Brain pericyte (primary cell): ENCODE results near the gene NAALADL2.
A peak's percentile ranks its signal among the peaks of the same experiment; 100 is the strongest.

ENCODE experiments used
- DNase-seq: peaks from one replicate; pipeline ENCODE4 v3.0.0-alpha.2; 2012; ENCODE audit warnings: low read depth, low spot score

Gene NAALADL2

DNA sequence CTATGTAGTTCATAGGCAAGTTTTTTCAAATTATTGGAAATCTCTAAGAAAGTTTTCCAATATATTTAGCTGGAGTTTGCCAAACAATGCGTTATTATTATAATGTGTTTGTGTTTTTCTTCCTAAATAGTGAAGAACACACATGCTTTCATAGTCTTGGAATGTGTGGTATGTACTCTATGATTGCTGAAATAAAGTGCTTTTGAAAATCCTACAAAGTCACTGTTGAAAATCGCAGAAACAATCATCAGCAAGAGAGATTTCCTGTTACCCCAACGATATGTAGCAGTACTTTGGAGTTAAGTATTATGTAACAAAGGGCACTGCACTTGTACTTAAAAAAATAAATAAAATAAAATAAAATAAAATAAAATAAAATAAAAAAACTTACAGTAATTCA is 796.2 kb downstream of the NAALADL2 start:
- DNase-seq = no peak

DNA sequence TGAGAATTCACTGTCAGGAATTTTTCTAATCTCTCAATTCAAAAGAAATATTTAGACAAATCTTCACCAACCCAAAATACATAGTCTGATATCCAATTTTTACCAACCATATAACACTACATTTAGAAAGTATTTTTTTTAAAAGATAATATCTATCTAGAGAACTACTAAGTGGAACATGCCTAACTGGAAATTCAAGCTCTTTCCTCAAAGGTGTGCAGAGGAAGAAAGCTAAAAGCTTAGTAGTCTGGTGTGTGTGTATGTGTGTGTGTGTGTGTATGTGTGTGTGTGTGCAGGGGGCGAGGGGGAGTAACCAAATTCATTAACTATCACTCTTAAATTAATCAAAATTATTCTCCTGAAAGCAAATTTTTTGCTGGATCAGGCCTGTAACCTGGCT is 797.3 kb downstream of the NAALADL2 start:
- DNase-seq = no peak

DNA sequence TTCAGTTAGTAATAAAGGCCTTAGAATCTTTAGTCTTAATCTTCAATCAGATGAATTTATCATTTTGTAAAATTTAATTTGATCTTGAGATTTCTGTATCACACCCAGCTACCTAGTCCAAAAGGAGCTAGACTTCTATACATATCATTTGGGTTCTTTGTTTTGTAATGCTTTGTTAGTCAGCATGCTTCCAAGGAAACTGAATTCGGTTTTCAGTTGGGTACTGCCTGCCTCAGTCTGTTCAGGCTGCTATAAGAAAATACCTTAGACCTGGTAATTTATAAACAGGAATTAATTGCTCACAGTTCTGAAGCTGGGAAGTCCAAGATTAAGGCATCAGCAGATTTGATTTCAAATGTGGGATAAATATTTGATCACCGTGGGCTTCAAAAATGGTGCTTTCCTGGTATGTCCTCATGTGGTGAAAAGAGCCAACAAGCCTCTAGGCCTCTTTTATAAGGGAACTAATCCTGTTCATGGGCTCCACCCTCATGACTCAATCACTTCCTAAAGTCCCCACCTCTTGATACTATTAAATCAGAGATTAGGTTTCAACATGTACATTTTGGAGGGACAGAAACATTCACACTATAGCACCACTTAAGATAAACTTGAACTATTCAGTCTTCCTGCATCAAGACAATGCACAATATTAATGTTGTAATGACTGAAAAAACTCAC is 800.7 kb downstream of the NAALADL2 start:
- DNase-seq = no peak

DNA sequence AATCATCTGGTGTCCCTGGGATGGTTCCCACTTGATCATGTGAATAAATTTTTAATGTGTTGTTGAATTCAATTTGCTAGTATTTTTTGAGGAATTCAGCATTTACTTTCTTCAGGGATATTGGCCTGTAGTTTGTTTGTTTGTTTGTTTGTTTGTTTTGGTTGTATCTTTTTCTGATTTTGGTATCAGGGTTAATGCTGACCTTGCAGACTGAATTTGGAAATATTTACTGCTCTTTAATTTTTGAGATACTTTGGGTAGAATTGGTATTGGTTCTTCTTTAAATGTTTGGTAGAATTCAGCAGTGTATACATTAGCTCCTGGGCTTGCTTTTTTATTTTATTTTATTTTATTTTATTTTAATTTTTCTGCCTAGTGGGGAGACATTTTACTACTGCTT is 803.7 kb downstream of the NAALADL2 start:
- no peak for DNase-seq

DNA sequence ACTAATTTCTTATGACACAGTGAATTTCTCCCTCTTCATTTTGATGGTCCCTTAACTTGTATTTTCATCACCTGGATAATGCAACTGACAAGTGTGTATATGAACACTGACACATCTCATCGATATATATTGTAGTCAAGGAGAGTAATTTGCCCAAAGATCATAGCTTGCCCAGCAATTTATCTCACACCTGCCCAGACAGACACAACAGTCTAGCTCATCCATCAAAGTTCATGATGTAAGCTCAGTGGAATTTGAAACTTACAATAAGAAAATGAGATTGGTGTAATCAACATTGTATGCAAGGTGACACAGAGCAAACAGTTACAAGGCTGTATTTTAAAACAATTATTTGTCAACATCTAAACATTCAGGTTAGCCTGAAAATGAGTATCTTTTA is 805.8 kb downstream of the NAALADL2 start:
- no peak for DNase-seq

DNA sequence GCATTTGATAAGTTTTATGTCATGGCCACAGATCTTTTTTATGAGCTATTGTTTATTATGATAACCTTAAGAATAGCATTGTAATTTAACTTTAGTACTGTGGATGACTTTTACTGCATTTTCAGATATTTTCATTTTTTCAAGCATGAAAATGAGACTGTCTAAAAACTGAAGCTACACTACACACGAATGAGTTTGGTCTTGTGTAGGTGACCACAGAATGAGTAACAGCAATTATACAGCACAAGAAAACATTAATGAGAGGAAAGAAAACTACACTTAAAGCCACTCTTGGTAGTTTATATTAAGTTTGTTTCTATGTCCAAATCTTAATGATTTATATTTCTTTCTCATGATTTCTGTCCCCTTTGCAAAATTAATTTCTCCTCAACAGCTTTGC is 809.2 kb downstream of the NAALADL2 start:
- DNase-seq = no peak

DNA sequence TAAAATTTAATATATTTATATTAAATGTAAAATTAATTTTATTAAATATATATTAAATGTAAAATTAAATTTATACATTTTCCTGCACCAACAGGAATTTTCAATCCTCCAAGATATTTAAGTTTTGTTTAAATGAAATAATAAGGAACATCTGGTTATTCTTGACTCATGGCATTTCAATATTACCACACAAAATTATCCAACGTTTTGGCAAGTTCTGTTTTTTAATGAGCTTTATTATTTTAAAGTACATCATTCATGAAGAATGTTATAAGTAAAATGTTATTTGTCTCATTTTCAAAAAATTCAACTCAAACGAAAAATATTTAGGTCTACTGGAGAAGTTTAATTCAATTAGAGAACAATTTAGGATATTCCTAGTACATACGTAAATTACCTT is 811.4 kb downstream of the NAALADL2 start:
- DNase-seq = no peak

DNA sequence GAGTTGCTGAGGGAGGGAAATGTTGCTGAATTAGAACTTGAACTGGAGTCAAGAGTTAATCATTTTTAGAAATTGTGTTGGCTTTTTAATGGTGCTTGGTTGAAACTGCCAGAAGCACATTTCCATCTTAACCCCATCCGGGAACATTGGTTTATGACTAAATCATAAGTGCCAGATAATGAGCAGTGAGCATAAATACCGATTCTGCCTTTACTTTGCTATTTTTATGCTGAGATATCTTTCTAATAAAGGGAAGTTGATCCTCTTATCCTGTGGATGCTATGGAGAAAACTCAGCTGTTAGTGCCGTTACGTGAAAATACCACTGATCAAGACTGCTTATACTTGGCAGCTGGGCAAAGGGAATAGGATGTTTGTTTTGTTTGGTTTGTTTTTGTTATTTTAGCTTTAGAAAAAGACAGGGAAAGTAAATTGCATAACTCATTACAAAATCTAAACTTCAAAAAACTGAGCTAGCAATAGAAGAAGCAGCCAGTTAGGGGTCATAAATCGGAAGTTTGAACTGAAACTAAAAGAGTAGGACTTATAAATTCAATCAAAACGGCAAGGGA is 813.1 kb downstream of the NAALADL2 start:
- peak; percentile 49 for DNase-seq

DNA sequence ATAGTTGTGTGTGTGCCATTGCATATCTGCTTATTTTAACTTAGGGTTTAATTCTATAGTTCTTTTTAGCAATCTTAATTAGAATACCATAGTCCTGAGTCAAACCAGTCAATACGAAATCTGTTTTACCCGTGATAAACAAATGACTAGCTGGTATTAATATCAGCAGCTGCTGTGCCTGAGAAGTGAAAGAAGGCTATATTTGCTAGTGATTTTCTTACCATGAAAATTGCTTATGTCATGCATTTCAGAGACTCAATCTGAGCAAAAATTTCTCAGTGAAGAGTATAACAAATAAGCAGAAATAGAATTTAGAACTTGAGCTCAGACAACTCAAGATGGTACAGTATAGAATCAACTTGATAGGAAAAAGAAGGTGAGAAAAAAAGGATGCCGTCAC is 820.4 kb downstream of the NAALADL2 start:
- no peak for DNase-seq

DNA sequence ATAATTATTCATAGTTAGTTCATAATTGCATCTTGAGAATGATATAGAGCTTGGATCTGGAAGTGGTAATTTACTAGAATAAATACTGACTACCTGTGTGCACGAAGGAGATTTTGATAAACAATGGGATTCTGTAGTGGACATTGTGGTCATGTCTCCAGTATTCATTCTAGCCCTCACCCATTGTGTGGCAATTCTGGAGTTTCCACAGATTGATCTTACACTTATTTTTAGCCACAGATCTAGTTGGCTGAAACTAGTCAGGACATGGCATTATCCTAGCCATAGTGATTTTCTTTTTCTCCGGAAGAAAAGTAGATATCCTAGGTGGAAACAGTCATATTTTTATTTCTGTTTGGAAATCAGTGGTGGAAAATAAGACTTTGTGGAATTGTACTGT is 833.1 kb downstream of the NAALADL2 start:
- DNase-seq = no peak

DNA sequence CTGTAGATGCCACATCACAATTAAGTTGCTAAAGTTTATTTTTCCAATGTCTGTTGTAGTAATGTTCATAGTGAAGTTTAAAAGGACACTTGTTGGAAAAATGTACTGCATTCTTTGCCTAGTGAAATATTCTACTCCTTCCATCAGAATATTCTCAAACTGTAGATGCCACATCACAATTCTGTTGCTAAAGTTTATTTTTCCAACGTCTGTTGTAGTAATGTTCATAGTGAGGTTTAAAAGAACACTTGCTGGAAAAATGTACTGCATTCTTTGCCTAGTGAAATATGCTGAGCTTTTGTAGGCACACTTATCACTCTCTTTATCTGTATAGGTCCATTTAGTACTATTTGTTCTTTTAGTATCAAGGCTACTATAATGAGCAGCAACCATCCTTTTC is 836.1 kb downstream of the NAALADL2 start:
- DNase-seq = no peak

DNA sequence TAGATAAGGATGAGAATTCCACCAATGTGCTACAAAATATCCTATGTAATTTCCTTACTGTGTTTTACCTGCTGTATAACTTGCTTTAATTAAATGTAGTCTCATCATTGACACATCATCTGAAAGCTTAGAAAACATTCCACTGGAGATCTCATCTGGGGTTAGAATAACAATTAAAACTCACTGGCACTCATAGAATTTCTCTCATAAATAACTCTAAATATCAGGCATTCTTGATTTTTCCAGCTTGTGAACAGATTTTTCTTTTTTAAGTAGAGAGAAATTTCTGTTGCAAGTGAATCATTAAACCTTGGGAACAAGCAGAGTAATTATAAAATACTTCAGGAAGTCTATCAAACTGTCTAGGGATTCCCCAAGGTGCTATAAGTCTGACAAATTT is 843.8 kb downstream of the NAALADL2 start:
- DNase-seq = no peak

DNA sequence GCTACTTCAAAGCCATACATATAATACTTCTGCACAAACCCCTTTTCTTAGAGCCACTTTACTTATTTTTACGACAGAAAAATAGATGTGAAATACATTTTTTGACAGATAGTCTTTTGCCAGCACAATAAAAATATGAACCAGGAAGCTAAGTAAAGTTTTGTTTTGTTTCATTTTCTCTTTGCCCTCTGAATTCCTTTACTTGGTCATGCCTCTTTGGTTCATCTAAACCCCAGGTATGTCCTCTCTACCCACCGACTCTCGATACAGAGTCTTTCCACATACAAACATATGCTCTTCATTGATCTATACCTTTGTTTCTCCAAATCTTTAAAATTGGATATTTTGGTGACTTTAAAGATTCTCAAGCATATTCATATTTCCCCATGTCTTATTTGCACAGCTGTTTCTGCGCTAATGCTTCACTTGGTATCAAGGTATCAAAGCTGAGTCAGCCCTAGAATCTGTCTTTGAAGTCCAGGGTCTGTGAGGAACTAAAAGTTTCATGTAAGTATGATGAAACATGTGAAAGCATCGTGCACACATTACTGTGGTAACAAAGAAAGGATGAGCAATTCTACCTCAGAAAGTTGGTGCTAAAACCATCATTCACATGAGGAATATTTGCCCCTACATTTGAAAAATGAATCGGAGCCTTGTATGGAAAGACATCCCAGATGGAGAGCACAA is 845.4 kb downstream of the NAALADL2 start:
- no peak for DNase-seq

DNA sequence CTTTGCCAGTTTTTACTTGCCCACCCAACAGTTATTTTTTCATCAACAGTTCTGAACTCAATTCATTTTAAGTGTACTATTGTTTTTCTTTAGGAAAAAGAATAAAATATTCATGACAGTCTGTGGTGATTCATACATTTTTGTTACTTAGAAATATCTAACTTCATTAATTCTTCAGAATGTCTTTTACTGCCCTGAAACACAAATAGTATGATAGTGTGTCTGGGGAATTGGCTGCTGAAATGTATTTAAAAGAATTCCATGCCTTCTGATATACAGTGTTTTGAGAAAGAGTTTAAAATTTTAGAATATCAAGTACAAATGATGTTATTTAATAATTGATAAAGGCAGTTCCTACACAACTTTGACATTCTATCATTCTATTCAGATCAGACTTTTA is 854.1 kb downstream of the NAALADL2 start:
- no peak for DNase-seq

DNA sequence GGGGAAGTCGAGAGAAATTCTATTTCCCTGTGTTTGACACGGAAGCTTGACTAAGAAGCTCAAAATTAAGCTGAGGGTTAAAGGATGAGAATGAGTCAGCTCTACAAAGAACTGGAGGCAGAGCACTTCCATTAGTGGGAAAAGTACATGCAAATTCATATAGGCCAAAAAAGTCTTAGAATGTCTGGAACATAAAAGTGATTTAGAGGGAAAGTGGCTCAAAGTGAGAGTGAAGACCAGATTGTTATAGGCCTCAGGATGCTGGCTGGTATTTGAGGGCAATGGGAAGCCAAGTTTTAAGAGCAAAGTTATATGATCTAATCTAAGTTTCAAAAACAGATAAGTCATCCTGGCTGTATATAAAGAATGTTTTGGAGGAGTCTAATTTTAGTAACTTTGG is 857.3 kb downstream of the NAALADL2 start:
- DNase-seq = no peak

DNA sequence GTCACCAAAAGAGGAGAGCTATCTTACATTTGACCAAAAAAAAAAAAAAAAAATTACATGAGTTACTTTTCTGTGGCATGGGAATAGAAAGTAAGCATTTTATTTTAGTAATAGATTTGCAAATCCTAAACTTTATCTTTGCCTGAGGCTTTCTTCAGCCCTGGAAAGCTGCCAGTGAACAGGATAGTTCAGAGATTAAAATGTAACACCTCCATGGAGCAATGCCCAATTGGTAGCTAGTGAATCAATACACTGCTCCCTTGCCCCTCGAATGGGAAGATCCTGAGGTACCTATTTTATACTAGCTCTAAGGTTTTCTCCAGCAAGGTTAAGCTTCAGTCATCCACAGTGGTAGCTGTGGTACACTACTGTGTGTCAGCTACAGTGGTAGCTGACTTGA is 867.1 kb downstream of the NAALADL2 start:
- no peak for DNase-seq

DNA sequence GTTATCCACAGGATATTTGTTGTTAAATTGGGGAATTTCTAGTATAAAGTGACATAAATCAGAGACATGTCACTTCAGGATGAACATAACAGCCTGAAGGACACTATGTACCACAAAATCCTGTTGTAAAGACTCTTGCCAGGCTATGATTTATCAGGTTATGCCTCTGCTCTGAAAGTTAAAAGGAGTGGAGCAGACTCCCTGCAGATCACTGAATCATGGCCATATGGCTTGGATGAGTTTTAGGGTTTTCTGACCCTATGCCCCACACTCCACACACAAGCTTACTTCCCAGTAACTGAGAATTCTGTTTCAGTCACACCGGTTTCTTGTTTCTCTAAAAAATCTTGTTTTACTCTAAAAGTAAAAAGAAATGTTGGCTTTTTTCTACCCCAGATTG is 869.4 kb downstream of the NAALADL2 start:
- no peak for DNase-seq

DNA sequence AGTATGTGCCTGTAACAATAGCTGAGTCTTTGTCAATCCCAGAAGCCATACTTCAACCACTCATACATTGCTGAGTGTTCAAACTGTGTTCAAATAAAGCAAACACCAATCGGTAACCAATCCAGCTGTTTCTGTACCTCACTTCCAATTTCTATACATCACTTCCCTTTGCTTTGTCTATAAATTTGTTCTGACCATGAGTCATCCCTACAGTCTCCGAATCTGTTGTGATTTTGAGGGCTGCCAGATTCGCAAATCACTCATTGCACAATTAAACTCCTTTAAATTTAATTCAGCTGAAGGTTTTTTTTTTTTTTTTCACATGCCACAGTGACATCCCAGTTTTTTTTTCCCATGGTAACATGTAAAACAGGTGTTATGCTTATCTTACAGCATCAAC is 870.3 kb downstream of the NAALADL2 start:
- no peak for DNase-seq

DNA sequence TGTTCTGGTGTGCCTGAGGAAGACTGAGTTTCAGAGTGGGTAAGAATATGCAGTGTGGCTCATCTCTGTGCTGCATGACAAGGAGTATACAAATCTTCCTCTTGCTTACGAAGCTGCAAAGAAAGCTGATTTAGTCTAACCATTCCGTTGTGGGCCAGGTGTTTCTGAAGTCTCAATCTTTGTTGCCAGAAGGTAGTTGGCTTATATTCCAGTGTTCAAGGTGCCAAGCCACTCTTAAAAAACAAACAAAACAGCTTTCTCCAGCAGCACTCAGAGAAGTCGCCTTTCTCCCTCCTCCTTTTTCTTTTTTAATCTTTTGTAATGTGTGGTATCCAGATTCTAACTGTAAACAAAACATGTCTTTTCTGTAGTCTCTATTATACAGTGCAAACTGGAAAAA is 872.4 kb downstream of the NAALADL2 start:
- DNase-seq = no peak

DNA sequence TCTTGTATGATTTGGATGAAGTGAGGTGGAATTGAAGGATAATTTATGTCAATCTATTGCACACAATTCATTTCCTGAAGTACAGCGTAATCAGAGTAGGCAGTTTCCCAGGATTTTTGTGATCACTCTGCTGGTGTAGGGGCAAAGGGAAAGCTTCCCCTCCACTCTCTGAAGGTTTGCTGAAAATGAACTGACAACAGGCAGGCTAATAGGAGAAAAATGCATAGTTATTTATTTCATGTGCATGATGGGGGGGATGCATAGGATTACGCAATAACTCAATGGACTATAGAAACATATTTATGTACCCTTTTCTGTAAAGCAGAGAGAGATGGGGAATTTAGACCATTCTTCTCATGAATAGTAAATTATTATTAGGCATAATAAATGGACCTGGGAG is 872.9 kb downstream of the NAALADL2 start:
- no peak for DNase-seq

DNA sequence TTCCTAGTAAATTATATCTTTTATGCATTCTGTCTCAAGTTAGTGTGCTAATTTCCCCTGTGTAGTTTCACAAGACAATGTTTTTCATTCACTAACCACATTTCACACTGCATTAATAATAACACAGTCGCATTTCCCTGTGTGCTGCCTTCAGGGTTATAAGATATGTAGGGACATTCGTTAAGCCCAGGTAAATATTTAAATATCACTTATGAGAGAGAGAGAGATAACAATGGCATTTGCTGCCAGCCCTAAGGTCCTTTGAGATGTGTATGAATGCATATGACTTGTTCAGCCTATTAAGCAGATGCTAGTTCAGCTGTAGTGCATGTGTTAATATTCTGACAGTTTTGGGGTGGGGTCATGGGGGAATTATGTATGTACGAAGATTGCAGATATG is 876.7 kb downstream of the NAALADL2 start:
- no peak for DNase-seq

DNA sequence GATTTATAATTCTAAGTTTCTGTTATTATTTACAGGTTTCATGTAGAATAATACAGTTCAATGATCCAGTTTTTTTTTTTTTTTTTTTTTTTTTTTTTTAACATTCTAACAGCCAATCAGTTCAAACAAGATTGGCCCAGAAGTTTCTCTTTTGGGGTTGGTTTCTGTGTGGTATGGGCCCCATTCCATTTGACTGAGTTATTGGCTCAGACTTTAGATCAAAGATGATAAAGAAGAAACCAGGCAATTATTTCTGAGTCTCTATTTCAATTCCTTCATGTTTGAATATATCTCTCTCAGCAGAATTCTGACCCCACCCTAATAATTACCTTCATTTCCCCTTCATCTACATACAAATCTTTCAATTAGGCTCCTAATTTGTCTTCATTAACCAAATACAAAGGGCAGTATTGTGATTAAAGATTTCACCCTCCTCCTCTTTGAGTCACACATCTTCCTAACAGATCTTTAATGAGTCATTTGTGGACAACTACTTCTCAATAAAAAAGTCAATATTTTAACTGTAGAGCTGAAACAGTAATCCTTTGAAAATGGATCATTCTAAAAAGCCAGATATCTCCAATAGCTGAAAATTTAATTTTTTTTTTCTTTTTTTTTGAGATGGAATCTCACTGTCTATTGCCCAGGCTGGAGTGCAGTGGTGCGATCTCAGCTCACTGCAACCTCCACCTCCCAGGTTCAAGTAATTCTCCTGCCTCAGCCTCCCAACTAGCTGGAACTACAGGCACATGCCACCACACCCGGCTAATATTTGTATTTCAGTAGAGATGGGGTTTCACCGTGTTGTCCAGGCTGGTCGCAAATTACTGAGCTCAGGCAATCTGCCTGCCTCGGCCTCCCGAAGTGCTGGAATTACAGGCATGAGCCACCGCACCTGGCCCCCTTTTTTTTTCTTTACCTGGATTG is 878.8 kb downstream of the NAALADL2 start:
- no peak for DNase-seq
